GM12878 (cell line): Measurements from ENCODE around the gene SNN. TPM values are rescaled to one million over a fixed set of nuclear protein-coding genes. Genes with fewer than 3 reads are reported as not detected.
A peak's percentile ranks its signal among the peaks of the same experiment; 100 is the strongest.

ENCODE experiments used
- ATAC-seq: fragments of 200-7000 bp; cut with Tn5 transposase; 3 replicates; pipeline ENCODE4 v1.9.1; 2020; ENCODE audit warnings: mild to moderate bottlenecking, moderate library complexity
- BruUV-seq: library from RNA; stranded (reverse); fragments of 400-500 nt; replicated peaks from 2 replicates; lab custom pipeline; 2021; lab: Mats Ljungman, UMichigan
- CTCF ChIA-PET: fragments of 300-600 bp; sonication (Branson Sonifier 250); formaldehyde crosslinking; extraction: SDS; loops from one replicate; lab custom pipeline; 2021; ENCODE audit warnings: inconsistent platforms; lab: Yijun Ruan, JAX
- POLR2A ChIA-PET: fragments of 350-600 bp; formaldehyde crosslinking; extraction: SDS; loops from one replicate; lab custom pipeline; 2021; ENCODE audit warnings: inconsistent platforms; lab: Charles Lee
- RAD21 ChIA-PET: fragments of 300-600 bp; sonication (Branson Sonifier 250); formaldehyde crosslinking; loops from one replicate; lab custom pipeline; 2023; ENCODE audit warnings: antibody characterized with exemption; ENCODE audit not compliant: unreplicated experiment; lab: Charles Lee
- SMC1A ChIA-PET: fragments of 300-600 bp; sonication (Branson Sonifier 250); formaldehyde crosslinking; loops from one replicate; lab custom pipeline; 2023; ENCODE audit not compliant: unreplicated experiment, uncharacterized antibody; lab: Charles Lee
- DNase-seq: peaks from one replicate; pipeline ENCODE4 v3.0.0-alpha.2; 2011; ENCODE audit warnings: low read depth, low spot score
- FAIRE-seq: peaks from 3 replicates; lab custom pipeline; 2011; peaks lifted over from hg19 to GRCh38; lab: Jason Lieb, UNC
- H2AFZ ChIP-seq: 2 replicates; pipeline ENCODE4 v1.6.0; 2011; ENCODE audit warnings: low read depth, low read length, control low read depth; ENCODE audit not compliant: control insufficient read depth
- H3K27ac ChIP-seq: 2 replicates; pipeline ENCODE4 v1.5.1; 2011; ENCODE audit warnings: control low read depth; ENCODE audit not compliant: control insufficient read depth, insufficient read depth
- H3K27me3 ChIP-seq, 2 experiments: replicated peaks in 1 of 2; 2 replicates each; pipeline versions ENCODE4 v1.6.0 to v1.6.1; 2011; ENCODE audit warnings: low read length in 1 of 2; ENCODE audit not compliant: control insufficient read depth in 2 of 2, insufficient read depth in 2 of 2
- H3K36me3 ChIP-seq, 2 experiments: 2 replicates each; pipeline ENCODE4 v1.5.1; 2011; ENCODE audit warnings: low read length in 1 of 2; ENCODE audit not compliant: control insufficient read depth in 2 of 2, insufficient read depth in 2 of 2
- H3K4me1 ChIP-seq: 2 replicates; pipeline ENCODE4 v1.6.1; 2011; ENCODE audit warnings: mild to moderate bottlenecking, low read length, moderate library complexity, mixed read lengths; ENCODE audit not compliant: control insufficient read depth, insufficient read depth
- H3K4me2 ChIP-seq: 2 replicates; pipeline ENCODE4 v1.6.0; 2011; ENCODE audit warnings: control low read depth; ENCODE audit not compliant: control insufficient read depth, insufficient read depth
- H3K4me3 ChIP-seq: fragments of 200-600 bp; sonication (generic); 2 replicates; pipeline ENCODE4 v1.5.1; 2016
- H3K79me2 ChIP-seq: 2 replicates; pipeline ENCODE4 v1.6.0; 2011; ENCODE audit warnings: low read length; ENCODE audit not compliant: control insufficient read depth, insufficient read depth
- H3K9ac ChIP-seq: 2 replicates; pipeline ENCODE4 v1.8.0; 2011; ENCODE audit warnings: low read length, control low read depth, mixed read lengths; ENCODE audit not compliant: control insufficient read depth, insufficient read depth
- H3K9me3 ChIP-seq: replicated peaks from 3 replicates; pipeline ENCODE4 v1.5.1; 2011; ENCODE audit warnings: mild to moderate bottlenecking, low read length; ENCODE audit not compliant: control insufficient read depth, insufficient read depth
- H4K20me1 ChIP-seq: 2 replicates; pipeline ENCODE4 v1.6.0; 2011; ENCODE audit not compliant: control insufficient read depth, insufficient read depth
- CBX3 ChIP-seq: fragments of 200-600 bp; sonication (generic); IDR thresholded peaks from 2 replicates; pipeline ENCODE4 v1.6.1; 2016; ENCODE audit warnings: low read depth, borderline replicate concordance
- GATAD2B ChIP-seq: fragments of 450-650 bp; conservative IDR thresholded peaks from 2 replicates; pipeline ENCODE4 v1.6.1; 2017; ENCODE audit warnings: low read depth, mild to moderate bottlenecking, moderate library complexity
- MTA2 ChIP-seq: fragments of 450-650 bp; IDR thresholded peaks from 2 replicates; pipeline ENCODE4 v1.6.1; 2016; ENCODE audit warnings: low read depth, mild to moderate bottlenecking, moderate library complexity
- POLR2A ChIP-seq: IDR thresholded peaks from 2 replicates; pipeline ENCODE4 v1.6.1; 2011; ENCODE audit warnings: low read depth, mild to moderate bottlenecking, low read length
- POU2F2 ChIP-seq: IDR thresholded peaks from 3 replicates; pipeline ENCODE4 v1.6.1; 2011; ENCODE audit warnings: low read depth, mild to moderate bottlenecking, low read length, borderline replicate concordance
- RELB ChIP-seq: fragments of 450-650 bp; IDR thresholded peaks from 2 replicates; pipeline ENCODE4 v1.6.1; 2017; ENCODE audit warnings: low read depth, mild to moderate bottlenecking, moderate library complexity
- RUNX3 ChIP-seq: IDR thresholded peaks from 2 replicates; pipeline ENCODE4 v1.6.1; 2012; ENCODE audit warnings: low read length, inconsistent platforms
- SMC3 ChIP-seq: IDR thresholded peaks from 2 replicates; pipeline ENCODE4 v1.6.1; 2011; ENCODE audit warnings: low read length, improper control_type of control experiment, borderline replicate concordance
- SP1 ChIP-seq: IDR thresholded peaks from one replicate; pipeline ENCODE4 v1.6.1; 2011; ENCODE audit warnings: low read depth, low read length
- SPI1 ChIP-seq: IDR thresholded peaks from 2 replicates; pipeline ENCODE4 v1.6.1; 2011; ENCODE audit warnings: low read depth, mild to moderate bottlenecking, low read length, moderate library complexity, borderline replicate concordance; ENCODE audit not compliant: insufficient read depth
- ZNF384 ChIP-seq: IDR thresholded peaks from 2 replicates; pipeline ENCODE4 v1.6.1; 2012; ENCODE audit warnings: low read depth, mild to moderate bottlenecking, low read length, improper control_type of control experiment, borderline replicate concordance
- WGBS: methylation state at CpG from one replicate; pipeline ENCODE4 v1.1.6; 2016; ENCODE audit warnings: low lambda C conversion rate; ENCODE audit not compliant: insufficient replicate concordance, insufficient coverage; ENCODE audit errors: missing lambda C conversion rate; 5-methylcytosine and 5-hydroxymethylcytosine counted together
- in situ Hi-C: fragments of 300-500 bp; cut with MboI; formaldehyde crosslinking; loops from 9 replicates; pipeline ENCODE4 v1.14.3; 2018; ENCODE audit warnings: mixed read lengths
- intact Hi-C: fragments of 100-400 bp; cut with micrococcal nuclease; formaldehyde crosslinking; loops from one replicate; pipeline ENCODE4 v1.14.2; 2022; ENCODE audit not compliant: unreplicated experiment
- polyA plus RNA-seq, 11 experiments: library from polyadenylated mRNA; depleted of rRNA in 4 of 11; unstranded in 6 of 11; stranded (reverse) in 5 of 11; fragments of >200 nt; fragmentation: Nextera tagmentation in 4 of 11; fragmentation: Illumina TruSeq in 1 of 11; extraction: Ambion mirVana in 4 of 11; extraction: Trizol in 1 of 11; gene quantifications; 1 replicate in 1 of 11; 2 replicates in 10 of 11; pipeline versions ENCODE4 v1.2.1 to v1.2.3, GENCODE V29; 2011 to 2016; ENCODE audit warnings: inconsistent platforms in 2 of 11, missing spikeins in 2 of 11, low read depth in 1 of 11
- total RNA-seq, 4 experiments: library from RNA; depleted of rRNA in 3 of 4; stranded (reverse); fragments of >200 nt in 3 of 4; fragmentation: Illumina TruSeq in 1 of 4; extraction: Trizol in 1 of 4; gene quantifications; 2 replicates each; pipeline versions ENCODE4 v1.2.1 to v1.2.3, GENCODE V29; 2013 to 2021

The SNN gene
- total and polyA plus RNA-seq, 10 of the 15 experiments (the other 5 are each of a cell fraction or from before 2014, with no cell fraction given): 2.2 to 43.4 (median 27.8) TPM

GRCh38 chr16:11679941-11680911, 12.0 kb downstream of the SNN start:
- Histone ChIP-seq H3K4me3 (no peak overlapping the region), H2AFZ (no peak overlapping the region), H4K20me1 (peaks cover 6% of the 10 kb centered on the region; the same call in 1 of the 2 replicates), H3K27me3 (no peaks in the 10 kb centered on the region), H3K36me3 (peaks cover 42 to 54% of the 10 kb centered on the region in 2 experiments), H3K4me2 (peak overlapping the region; percentile 75), H3K79me2 (peaks cover 26% of the 10 kb centered on the region), H3K27ac (peak overlapping the region; percentile 20; the same call in 1 of the 2 replicates), H3K9me3 (no peaks in the 10 kb centered on the region), H3K9ac (no peak overlapping the region), H3K4me1 (peaks cover 86% of the 10 kb centered on the region)
- ChIA-PET SMC1A (interaction anchor here (0.7 to 6.8 kb wide), 10 partner anchors 9 to 107 kb away, joined by 3 to 43 read pairs (median 4); partner anchors contain the start of gene SNN), RAD21 (interaction anchor here (0.9 to 1.8 kb wide), 4 partner anchors 9 to 117 kb away, joined by 3 to 15 read pairs (median 6); partner anchors contain the start of gene ZC3H7A), CTCF (interaction anchor here (1.0 to 5.2 kb wide), 5 partner anchors 9 to 60 kb away, joined by 3 to 34 read pairs (median 12); no protein-coding TSS in a partner anchor), POLR2A (interaction anchor here (0.5 to 7.9 kb wide), 6 partner anchors 8 to 424 kb away, joined by 3 to 75 read pairs (median 6); partner anchors contain the start of genes SNN, SOCS1 and ZC3H7A)
- 78% methylated on average over 12 of the region's 12 CpGs for WGBS
- ATAC-seq (no peak), FAIRE-seq (no peak), DNase-seq (no peak)
- in situ Hi-C loops (no loop called here), intact Hi-C loops (no loop called here)
- TF ChIP-seq SPI1 (no peak), POLR2A (0 out of 2 replicates have a peak, but pooled peaks have one; percentile 4), SP1 (no peak)
- BruUV-seq: no TSS peak

- Histone ChIP-seq H3K36me3 (peaks cover 33 to 46% of the 10 kb centered on the region in 2 experiments), H3K4me2 (peak overlapping the region; percentile 73)
- RAD21 ChIA-PET: interaction anchor here (1.1 to 1.8 kb wide), 5 partner anchors 8 to 61 kb away, joined by 3 to 15 read pairs (median 11); partner anchors contain the start of gene TXNDC11
- TF ChIP-seq SMC3 (no peak), CBX3 (no peak), GATAD2B (peak; percentile 70; the same call in 1 of the 2 replicates), RELB (0 out of 2 replicates have a peak, but pooled peaks have one; percentile 12), POU2F2 (no peak), MTA2 (peak; percentile 20), ZNF384 (0 out of 2 replicates have a peak, but pooled peaks have one; percentile 4), RUNX3 (no peak)
These were observed 13.3 kb downstream of the SNN start for GRCh38 chr16:11681556-11681955.

More at GRCh38 chr16:11681556-11681955, 13.3 kb downstream of the SNN start:
- WGBS: 5% methylated on average over 2 of the region's 2 CpGs
- H3K27ac ChIP-seq: peak overlapping the region; percentile 67
- H3K4me3 ChIP-seq: no peak overlapping the region
- ChIA-PET CTCF (interaction anchor here (0.9 to 1.7 kb wide), 4 partner anchors 9 to 116 kb away, joined by 3 to 5 read pairs (median 4); no protein-coding TSS in a partner anchor), POLR2A (interaction anchor here (0.7 to 7.9 kb wide), 4 partner anchors 7 to 116 kb away, joined by 5 to 75 read pairs (median 36); partner anchors contain the start of genes SNN and ZC3H7A), SMC1A (interaction anchor here (0.9 to 5.0 kb wide), 11 partner anchors 8 to 116 kb away, joined by 3 to 43 read pairs (median 3); partner anchors contain the start of gene SNN)
- H3K9me3 ChIP-seq: no peaks in the 10 kb centered on the region
- no peak overlapping the region for H3K9ac ChIP-seq
- no peak overlapping the region for H2AFZ ChIP-seq
- no peaks in the 10 kb centered on the region for H3K27me3 ChIP-seq
- peak; percentile 53 for ATAC-seq
- in situ Hi-C loops: no loop called here
- peaks cover 26% of the 10 kb centered on the region for H3K79me2 ChIP-seq
- no peak for DNase-seq
- BruUV-seq: no TSS peak
- H3K4me1 ChIP-seq: peaks cover 85% of the 10 kb centered on the region
- FAIRE-seq: no peak
- H4K20me1 ChIP-seq: no peaks in the 10 kb centered on the region; the same call in 1 of the 2 replicates
- intact Hi-C loops: no loop called here
